GM12891 (cell line): Measurements from ENCODE around the gene MED26.

Experiments
- POLR2A ChIP-seq: IDR thresholded peaks from 2 replicates; pipeline ENCODE4 v1.6.1; 2011; ENCODE audit warnings: low read depth, low read length, control low read depth
- POLR2AphosphoS5 ChIP-seq: IDR thresholded peaks from 2 replicates; pipeline ENCODE4 v1.6.1; 2011; ENCODE audit warnings: low read depth, low read length, control low read depth
- SPI1 ChIP-seq: IDR thresholded peaks from 2 replicates; pipeline ENCODE4 v1.6.1; 2011; ENCODE audit warnings: low read depth, low read length, control low read depth

DNA sequence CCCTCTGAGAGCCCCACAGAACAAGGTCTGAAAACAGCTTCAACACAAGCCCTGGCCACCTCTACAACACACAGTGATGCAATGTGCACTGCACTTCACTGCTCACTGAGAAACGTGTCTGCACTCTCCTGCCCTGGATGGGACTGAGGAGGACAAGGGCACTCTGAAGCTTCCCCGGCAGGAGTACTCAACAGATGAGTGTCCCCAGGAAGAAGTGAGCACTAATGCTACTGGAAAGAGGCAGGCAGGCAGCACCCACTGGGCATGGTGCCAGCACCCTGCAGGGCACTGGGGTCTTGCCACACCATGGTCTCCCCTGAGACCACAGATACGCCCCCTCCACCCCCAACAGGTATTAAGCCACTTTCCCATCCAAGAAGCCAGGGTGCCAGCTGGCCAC lies 38.1 kb downstream of the MED26 start:
- no peak for TF ChIP-seq POLR2AphosphoS5
- no peak for TF ChIP-seq SPI1
- TF ChIP-seq POLR2A, result no peak
